K562 (cell line): ENCODE data around the gene YPEL2. TPM values are rescaled to one million over a fixed set of nuclear protein-coding genes. Genes with fewer than 3 reads are reported as not detected.

Experiments
- ATAC-seq: fragments of 200-7000 bp; cut with Tn5 transposase; 3 replicates; pipeline ENCODE4 v1.9.1; 2020; ENCODE audit warnings: moderate library complexity
- BruUV-seq: library from RNA; stranded (reverse); fragments of 400-500 nt; replicated peaks from 2 replicates; lab custom pipeline; 2021; lab: Mats Ljungman, UMichigan
- CTCF ChIA-PET: fragments of 300-600 bp; formaldehyde crosslinking; extraction: SDS; loops from one replicate; lab custom pipeline; 2021; ENCODE audit warnings: low intra/inter-chr PET ratio; lab: Yijun Ruan, JAX
- POLR2A ChIA-PET: fragments of 300-600, 350-650 bp; sonication (Branson Sonifier 250); formaldehyde crosslinking; extraction: SDS; loops from one replicate; lab custom pipeline; 2021; ENCODE audit warnings: antibody characterized with exemption, inconsistent platforms; lab: Yijun Ruan, JAX
- DNase-seq, 4 experiments: peaks; one replicate each; pipeline versions ENCODE4 v3.0.0 to v3.0.0-alpha.2; 2011 to 2018; ENCODE audit warnings: low spot score in 3 of 4, mixed read lengths in 3 of 4; ENCODE audit errors: extremely low read depth in 1 of 4
- FAIRE-seq: peaks from 2 replicates; lab custom pipeline; 2011; peaks lifted over from hg19 to GRCh38; lab: Jason Lieb, UNC
- H2AFZ ChIP-seq: 2 replicates; pipeline ENCODE4 v1.6.0; 2011; ENCODE audit warnings: low read depth, low read length, control low read depth, inconsistent platforms
- H3K27ac ChIP-seq: fragments of 200-600 bp; 3 replicates; pipeline ENCODE4 v1.8.0; 2011; ENCODE audit warnings: low read depth, mild to moderate bottlenecking, control low read depth, inconsistent platforms, low read length, moderate library complexity, mixed read lengths; ENCODE audit errors: extremely low read depth
- H3K27me3 ChIP-seq, 2 experiments: fragments of 300-600 bp in 1 of 2; 2 replicates in 1 of 2; 3 replicates in 1 of 2; pipeline versions ENCODE4 v1.6.0 to v1.8.0; 2011; ENCODE audit warnings: inconsistent platforms in 2 of 2, low read length in 2 of 2, mild to moderate bottlenecking in 1 of 2, mixed read lengths in 1 of 2, moderate library complexity in 1 of 2; ENCODE audit not compliant: control insufficient read depth in 2 of 2, insufficient read depth in 2 of 2
- H3K36me3 ChIP-seq: fragments of 300-600 bp; 3 replicates; pipeline ENCODE4 v1.8.0; 2011; ENCODE audit warnings: mild to moderate bottlenecking, low read length, inconsistent platforms; ENCODE audit not compliant: control insufficient read depth, insufficient read depth
- H3K4me1 ChIP-seq, 2 experiments: fragments of 200-600 bp in 1 of 2; replicated peaks in 1 of 2; 2 replicates in 1 of 2; 3 replicates in 1 of 2; pipeline versions ENCODE4 v1.5.1 to v1.8.0; 2011; ENCODE audit warnings: inconsistent platforms in 2 of 2, low read length in 2 of 2, mild to moderate bottlenecking in 1 of 2, mixed read lengths in 1 of 2, moderate library complexity in 1 of 2; ENCODE audit not compliant: control insufficient read depth in 2 of 2, insufficient read depth in 2 of 2
- H3K4me2 ChIP-seq: 2 replicates; pipeline ENCODE4 v1.6.1; 2011; ENCODE audit warnings: low read length, control low read depth, inconsistent platforms, mixed read lengths; ENCODE audit not compliant: insufficient read depth
- H3K4me3 ChIP-seq: fragments of 200-600 bp; sonication (generic), shearing (Covaris generic); 2 replicates; pipeline ENCODE4 v1.5.1; 2016; ENCODE audit warnings: control low read depth, inconsistent platforms
- H3K79me2 ChIP-seq: fragments of 200-600 bp; 3 replicates; pipeline ENCODE4 v1.8.0; 2011; ENCODE audit warnings: low read length, inconsistent platforms; ENCODE audit not compliant: control insufficient read depth, insufficient read depth
- H3K9ac ChIP-seq, 2 experiments: 2 replicates each; pipeline versions ENCODE4 v1.6.0 to v1.6.1; 2011; ENCODE audit warnings: low read depth in 2 of 2, low read length in 2 of 2, control low read depth in 1 of 2, inconsistent platforms in 1 of 2, mild to moderate bottlenecking in 1 of 2, mixed read lengths in 1 of 2; ENCODE audit not compliant: insufficient read depth in 1 of 2
- H3K9me1 ChIP-seq: one replicate; pipeline ENCODE4 v1.6.0; 2011; ENCODE audit warnings: inconsistent platforms, mild to moderate bottlenecking, low read length, moderate library complexity; ENCODE audit not compliant: control insufficient read depth, insufficient read depth
- H3K9me3 ChIP-seq: replicated peaks from 2 replicates; pipeline ENCODE4 v1.5.1; 2011; ENCODE audit warnings: low read depth, low read length, inconsistent platforms; ENCODE audit not compliant: control insufficient read depth, insufficient read depth
- H4K20me1 ChIP-seq: replicated peaks from 2 replicates; pipeline ENCODE4 v1.6.1; 2011; ENCODE audit warnings: low read length, inconsistent platforms, mixed read lengths; ENCODE audit not compliant: control insufficient read depth, insufficient read depth
- CCAR2 ChIP-seq: fragments of 200-400 bp; formaldehyde crosslinking; IDR thresholded peaks from 2 replicates; pipeline ENCODE4 v1.6.1; 2017; ENCODE audit warnings: mild to moderate bottlenecking, low read depth, low read length
- HDGF ChIP-seq: fragments of 450-650 bp; IDR thresholded peaks from 2 replicates; pipeline ENCODE4 v1.6.1; 2016
- HMG20A ChIP-seq: fragments of 450-650 bp; formaldehyde crosslinking; conservative IDR thresholded peaks from 2 replicates; pipeline ENCODE4 v1.4.0; 2020; ENCODE audit warnings: mild to moderate bottlenecking, mixed read lengths
- HOXB6 ChIP-seq: fragments of 250-450 bp; sonication (Bioruptor Pico); IDR thresholded peaks from 2 replicates; pipeline ENCODE4 v1.5.1; 2022; ENCODE audit warnings: mild to moderate bottlenecking, borderline replicate concordance
- RBM39 ChIP-seq: fragments of 200-400 bp; formaldehyde crosslinking; optimal IDR thresholded peaks from 2 replicates; pipeline ENCODE3; 2018; ENCODE audit warnings: low read depth, low read length
- SMAD4 ChIP-seq: fragments of 250-450 bp; sonication (Bioruptor Pico); conservative IDR thresholded peaks from 2 replicates; pipeline ENCODE4 v1.8.0; 2021; ENCODE audit warnings: inconsistent platforms, mild to moderate bottlenecking, moderate library complexity
- TAF15 ChIP-seq: fragments of 200-400 bp; formaldehyde crosslinking; IDR thresholded peaks from 2 replicates; pipeline ENCODE4 v1.6.1; 2017; ENCODE audit warnings: mild to moderate bottlenecking, low read depth, low read length, moderate library complexity
- XRCC3 ChIP-seq: fragments of 450-650 bp; IDR thresholded peaks from 2 replicates; pipeline ENCODE4 v1.6.1; 2017; ENCODE audit warnings: mild to moderate bottlenecking, moderate library complexity
- ZBTB7A ChIP-seq: IDR thresholded peaks from 2 replicates; pipeline ENCODE4 v1.6.1; 2011; ENCODE audit warnings: low read depth, mild to moderate bottlenecking, low read length, moderate library complexity, borderline replicate concordance; ENCODE audit not compliant: control insufficient read depth
- ZNF589 ChIP-seq: fragments of 200-800 bp; sonication (Bioruptor generic); IDR thresholded peaks from 2 replicates; pipeline ENCODE4 v1.6.1; 2016; ENCODE audit warnings: low read depth, missing genetic modification characterization, missing compliant biosample characterization
- WGBS: fragments of 100-300 bp; shearing (Covaris generic); methylation state at CpG from one replicate; pipeline ENCODE4 v1.1.6; 2016; ENCODE audit warnings: low coverage, mixed read lengths; ENCODE audit not compliant: insufficient coverage; ENCODE audit errors: missing lambda C conversion rate; 5-methylcytosine and 5-hydroxymethylcytosine counted together
- in situ Hi-C: fragments of 300-500 bp; cut with MboI; formaldehyde crosslinking; loops from 4 replicates; pipeline ENCODE4 v1.15.0; 2018; ENCODE audit warnings: inconsistent platforms, mixed read lengths
- intact Hi-C: fragments of 100-400 bp; cut with micrococcal nuclease; formaldehyde crosslinking; loops from 2 replicates; pipeline ENCODE4 v1.14.2; 2022
- polyA plus RNA-seq, 8 experiments: library from polyadenylated mRNA; depleted of rRNA in 4 of 8; stranded (reverse) in 5 of 8; unstranded in 3 of 8; fragments of >200 nt; fragmentation: Nextera tagmentation in 2 of 8; fragmentation: Illumina TruSeq in 1 of 8; extraction: Ambion mirVana in 2 of 8; extraction: Trizol in 1 of 8; gene quantifications; 2 replicates each; pipeline versions ENCODE4 v1.2.1 to v1.2.3, GENCODE V29; 2011 to 2014; ENCODE audit warnings: inconsistent platforms in 1 of 8, missing spikeins in 1 of 8
- total RNA-seq, 7 experiments: library from RNA; depleted of rRNA in 6 of 7; stranded (reverse); fragments of >200 nt in 6 of 7; fragmentation: Illumina TruSeq in 2 of 7; extraction: Trizol in 2 of 7; gene quantifications; 2 replicates each; pipeline versions ENCODE4 v1.2.1 to v1.2.3, GENCODE V29; 2011 to 2021; ENCODE audit warnings: low replicate concordance in 1 of 7
- TF ChIP-seq, protein P1 (sequence below): fragments of 250-450 bp; sonication (Bioruptor Pico); IDR thresholded peaks from 2 replicates; pipeline ENCODE4 v1.4.0; 2020; ENCODE audit warnings: borderline replicate concordance
- TF ChIP-seq, protein P2 (sequence below): fragments of 450-650 bp; formaldehyde crosslinking; IDR thresholded peaks from 2 replicates; pipeline ENCODE4 v1.4.0; 2022; ENCODE audit warnings: mild to moderate bottlenecking, moderate library complexity
- TF ChIP-seq, protein P3 (sequence below): fragments of 250-450 bp; sonication (Bioruptor Pico); IDR thresholded peaks from 2 replicates; pipeline ENCODE4 v1.8.0; 2022; ENCODE audit warnings: inconsistent platforms
- TF ChIP-seq, protein P4 (sequence below), 2 experiments: fragments of 200-800 bp in 1 of 2; sonication (Bioruptor generic) in 1 of 2; sonication (generic) in 1 of 2; formaldehyde crosslinking in 1 of 2; IDR thresholded peaks in 1 of 2; conservative IDR thresholded peaks in 1 of 2; 2 replicates each; pipeline versions ENCODE4 v1.5.0 to v1.6.1; 2016 to 2020; ENCODE audit warnings: missing compliant biosample characterization in 1 of 2, missing genetic modification characterization in 1 of 2, missing genetic modification reagents in 1 of 2

YPEL2 gene
- total and polyA plus RNA-seq, 9 of the 15 experiments (the other 6 are each of a cell fraction or from before 2014, with no cell fraction given): 0.11 to 2.4 (median 0.47) TPM

DNA sequence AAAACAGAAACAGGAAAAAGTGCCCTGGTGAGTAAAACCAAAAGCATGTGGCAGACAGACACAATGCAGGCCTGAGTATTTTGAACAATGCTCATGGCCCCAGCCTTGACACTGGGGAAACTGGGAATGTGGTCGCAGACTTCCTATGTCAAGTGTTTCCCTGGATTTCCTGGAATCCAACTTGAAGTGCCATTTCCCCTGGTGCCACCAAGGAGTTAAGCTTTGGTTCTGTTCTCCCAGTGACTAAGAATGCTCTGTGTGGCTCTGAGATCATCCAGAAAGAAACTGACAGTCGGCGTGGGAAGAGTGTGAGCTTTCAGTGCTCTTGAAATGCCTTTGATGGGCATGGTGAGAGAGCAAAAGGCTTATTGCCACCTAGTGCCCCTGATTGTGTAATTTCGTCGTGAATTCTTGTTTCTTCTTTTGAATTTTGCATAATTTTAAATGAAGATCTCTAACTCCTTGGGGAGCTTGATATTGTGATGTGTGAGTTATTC, 96.0 kb downstream of the YPEL2 start (continued):
- TF ChIP-seq, protein P1, sequence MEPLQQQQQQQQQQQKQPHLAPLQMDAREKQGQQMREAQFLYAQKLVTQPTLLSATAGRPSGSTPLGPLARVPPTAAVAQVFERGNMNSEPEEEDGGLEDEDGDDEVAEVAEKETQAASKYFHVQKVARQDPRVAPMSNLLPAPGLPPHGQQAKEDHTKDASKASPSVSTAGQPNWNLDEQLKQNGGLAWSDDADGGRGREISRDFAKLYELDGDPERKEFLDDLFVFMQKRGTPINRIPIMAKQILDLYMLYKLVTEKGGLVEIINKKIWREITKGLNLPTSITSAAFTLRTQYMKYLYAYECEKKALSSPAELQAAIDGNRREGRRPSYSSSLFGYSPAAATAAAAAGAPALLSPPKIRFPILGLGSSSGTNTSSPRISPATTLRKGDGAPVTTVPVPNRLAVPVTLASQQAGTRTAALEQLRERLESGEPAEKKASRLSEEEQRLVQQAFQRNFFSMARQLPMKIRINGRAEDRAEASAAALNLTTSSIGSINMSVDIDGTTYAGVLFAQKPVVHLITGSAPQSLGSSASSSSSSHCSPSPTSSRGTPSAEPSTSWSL (CRISPR knock-in tag): no peak
- TF ChIP-seq HOXB6 (CRISPR knock-in tag) (no peak), XRCC3 (no peak), HMG20A (CRISPR knock-in tag) (no peak), HDGF (no peak)

DNA sequence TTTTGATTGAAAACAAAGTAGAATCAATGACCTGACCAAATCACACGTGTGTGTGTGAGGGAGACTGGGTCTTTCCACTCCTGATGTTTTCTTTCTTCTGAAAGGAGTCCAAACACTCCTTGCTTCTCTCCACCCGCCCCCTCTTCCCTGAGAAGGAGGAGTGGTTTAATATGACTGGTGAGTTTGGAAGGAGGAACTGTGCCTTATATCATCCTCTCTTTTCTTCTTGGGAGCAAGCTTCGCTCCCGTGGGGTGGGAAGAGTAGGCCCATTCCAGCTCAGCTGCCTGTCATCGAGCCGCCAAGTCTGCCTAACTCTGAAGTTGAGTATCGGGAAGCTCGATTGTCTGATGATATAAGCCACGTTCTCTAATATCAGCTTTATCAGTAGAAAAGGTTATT, 96.5 kb downstream of the YPEL2 start:
- Histone ChIP-seq H2AFZ (no peak overlapping the region), H3K4me3 (no peak overlapping the region), H3K9me1 (no peaks in the 10 kb centered on the region), H3K9ac (no peak overlapping the region), H3K9me3 (no peaks in the 10 kb centered on the region), H3K27ac (no peak overlapping the region), H3K4me1 (peaks cover 11 to 15% of the 10 kb centered on the region in 2 experiments; a peak in 3 of 5 replicates), H3K4me2 (no peak overlapping the region), H3K36me3 (no peaks in the 10 kb centered on the region), H3K79me2 (no peaks in the 10 kb centered on the region), H3K27me3 (peaks cover 0 to 6% of the 10 kb centered on the region in 2 experiments; a peak in 1 of 5 replicates), H4K20me1 (no peaks in the 10 kb centered on the region)
- BruUV-seq: no TSS peak
- DNase-seq: no peak
- POLR2A ChIA-PET: interaction anchor here (0.8 to 1.4 kb wide), 2 partner anchors 10 to 12 kb away, joined by 3 read pairs; no protein-coding TSS in a partner anchor
- no peak for FAIRE-seq
- ATAC-seq: no peak
- WGBS: 28% methylated on average over 7 of the region's 9 CpGs
- in situ Hi-C loops (no loop called here), intact Hi-C loops (no loop called here)
- CTCF ChIA-PET: no interaction called here
- TF ChIP-seq TAF15 (no peak), SMAD4 (no peak), RBM39 (no peak), ZNF589 (no peak), CCAR2 (no peak), ZBTB7A (no peak)
- TF ChIP-seq, protein P2, sequence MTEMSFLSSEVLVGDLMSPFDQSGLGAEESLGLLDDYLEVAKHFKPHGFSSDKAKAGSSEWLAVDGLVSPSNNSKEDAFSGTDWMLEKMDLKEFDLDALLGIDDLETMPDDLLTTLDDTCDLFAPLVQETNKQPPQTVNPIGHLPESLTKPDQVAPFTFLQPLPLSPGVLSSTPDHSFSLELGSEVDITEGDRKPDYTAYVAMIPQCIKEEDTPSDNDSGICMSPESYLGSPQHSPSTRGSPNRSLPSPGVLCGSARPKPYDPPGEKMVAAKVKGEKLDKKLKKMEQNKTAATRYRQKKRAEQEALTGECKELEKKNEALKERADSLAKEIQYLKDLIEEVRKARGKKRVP (CRISPR knock-in tag): no peak
- TF ChIP-seq, protein P3, sequence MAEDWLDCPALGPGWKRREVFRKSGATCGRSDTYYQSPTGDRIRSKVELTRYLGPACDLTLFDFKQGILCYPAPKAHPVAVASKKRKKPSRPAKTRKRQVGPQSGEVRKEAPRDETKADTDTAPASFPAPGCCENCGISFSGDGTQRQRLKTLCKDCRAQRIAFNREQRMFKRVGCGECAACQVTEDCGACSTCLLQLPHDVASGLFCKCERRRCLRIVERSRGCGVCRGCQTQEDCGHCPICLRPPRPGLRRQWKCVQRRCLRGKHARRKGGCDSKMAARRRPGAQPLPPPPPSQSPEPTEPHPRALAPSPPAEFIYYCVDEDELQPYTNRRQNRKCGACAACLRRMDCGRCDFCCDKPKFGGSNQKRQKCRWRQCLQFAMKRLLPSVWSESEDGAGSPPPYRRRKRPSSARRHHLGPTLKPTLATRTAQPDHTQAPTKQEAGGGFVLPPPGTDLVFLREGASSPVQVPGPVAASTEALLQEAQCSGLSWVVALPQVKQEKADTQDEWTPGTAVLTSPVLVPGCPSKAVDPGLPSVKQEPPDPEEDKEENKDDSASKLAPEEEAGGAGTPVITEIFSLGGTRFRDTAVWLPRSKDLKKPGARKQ (CRISPR knock-in tag): no peak
- TF ChIP-seq, protein P4, sequence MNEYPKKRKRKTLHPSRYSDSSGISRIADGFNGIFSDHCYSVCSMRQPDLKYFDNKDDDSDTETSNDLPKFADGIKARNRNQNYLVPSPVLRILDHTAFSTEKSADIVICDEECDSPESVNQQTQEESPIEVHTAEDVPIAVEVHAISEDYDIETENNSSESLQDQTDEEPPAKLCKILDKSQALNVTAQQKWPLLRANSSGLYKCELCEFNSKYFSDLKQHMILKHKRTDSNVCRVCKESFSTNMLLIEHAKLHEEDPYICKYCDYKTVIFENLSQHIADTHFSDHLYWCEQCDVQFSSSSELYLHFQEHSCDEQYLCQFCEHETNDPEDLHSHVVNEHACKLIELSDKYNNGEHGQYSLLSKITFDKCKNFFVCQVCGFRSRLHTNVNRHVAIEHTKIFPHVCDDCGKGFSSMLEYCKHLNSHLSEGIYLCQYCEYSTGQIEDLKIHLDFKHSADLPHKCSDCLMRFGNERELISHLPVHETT (CRISPR knock-in tag; conservative IDR thresholded peaks at IDR 0.05 in 1 of 2, IDR thresholded peaks at IDR 0.05 in 1 of 2): no peak
